GM20431 (cell line): Measurements from ENCODE around the gene MYO1H.

Source experiments
- in situ Hi-C: fragments of 300-500 bp; cut with MseI, MboI; formaldehyde crosslinking; loops from one replicate; pipeline ENCODE4 v1.15.0; 2020; ENCODE audit warnings: low sequenced_read_pairs; ENCODE audit not compliant: unreplicated experiment

MYO1H gene

GRCh38 chr12:109343677-109344076 lies 4.0 kb upstream of the MYO1H start:
- in situ Hi-C loops: no loop called here

GRCh38 chr12:109345428-109345827 lies 2.3 kb upstream of the MYO1H start:
- in situ Hi-C loops: no loop called here

- in situ Hi-C loops: no loop called here
Observed at GRCh38 chr12:109346920-109347319, 780 bp upstream of the MYO1H start.

- in situ Hi-C loops: no loop called here
Observed at GRCh38 chr12:109352184-109352583, 4.5 kb downstream of the MYO1H start.

- in situ Hi-C loops: no loop called here
Observed at GRCh38 chr12:109356577-109356976, 8.9 kb downstream of the MYO1H start.

GRCh38 chr12:109357032-109357431 lies 9.3 kb downstream of the MYO1H start:
- in situ Hi-C loops: no loop called here

GRCh38 chr12:109358154-109358869 lies 10.6 kb downstream of the MYO1H start:
- in situ Hi-C loops: no loop called here

- in situ Hi-C loops: no loop called here
Observed at GRCh38 chr12:109359131-109359690, 11.5 kb downstream of the MYO1H start.

GRCh38 chr12:109369831-109370230 lies 22.1 kb downstream of the MYO1H start:
- in situ Hi-C loops: no loop called here

- in situ Hi-C loops: loop anchor here (25.0 kb wide), 1 partner anchor 240 kb away; no protein-coding TSS in a partner anchor
Observed at GRCh38 chr12:109377139-109377685, 29.5 kb downstream of the MYO1H start.

- in situ Hi-C loops: loop anchor here (25.0 kb wide), 1 partner anchor 241 kb away; no protein-coding TSS in a partner anchor
Observed at GRCh38 chr12:109378569-109378968, 30.9 kb downstream of the MYO1H start.

GRCh38 chr12:109382031-109382430 lies 34.3 kb downstream of the MYO1H start:
- in situ Hi-C loops: loop anchor here (5.0 to 25.0 kb wide), 2 partner anchors 120 to 245 kb away; no protein-coding TSS in a partner anchor

- in situ Hi-C loops: loop anchor here (5.0 to 25.0 kb wide), 2 partner anchors 121 to 246 kb away; no protein-coding TSS in a partner anchor
Observed at GRCh38 chr12:109383240-109383639, 35.5 kb downstream of the MYO1H start.

GRCh38 chr12:109385339-109386058 lies 37.8 kb downstream of the MYO1H start:
- in situ Hi-C loops: loop anchor here (25.0 kb wide), 1 partner anchor 248 kb away; no protein-coding TSS in a partner anchor

GRCh38 chr12:109386059-109386433 lies 38.3 kb downstream of the MYO1H start:
- in situ Hi-C loops: loop anchor here (25.0 kb wide), 1 partner anchor 249 kb away; no protein-coding TSS in a partner anchor

GRCh38 chr12:109387425-109388166 lies 39.9 kb downstream of the MYO1H start:
- in situ Hi-C loops: loop anchor here (25.0 kb wide), 1 partner anchor 250 kb away; no protein-coding TSS in a partner anchor

GRCh38 chr12:109388167-109388563 lies 40.5 kb downstream of the MYO1H start:
- in situ Hi-C loops: loop anchor here (25.0 kb wide), 1 partner anchor 251 kb away; no protein-coding TSS in a partner anchor

GRCh38 chr12:109389146-109389545 lies 41.4 kb downstream of the MYO1H start:
- in situ Hi-C loops: loop anchor here (25.0 kb wide), 1 partner anchor 252 kb away; no protein-coding TSS in a partner anchor
